Cerebellar nuclear complex (tissue), 1 donor: ENCODE results near the gene ZNF768.
"Not testable (repeated sequence)": the region's sequence is repeated elsewhere in the genome, so short reads cannot be mapped to it uniquely, and the experiment has no call there.

Source experiments
- DNase-seq, 2 experiments: peaks; one replicate each; lab custom pipeline; 2025; lab: John Stamatoyannopoulos, UW

Gene ZNF768

GRCh38 chr16:30555315-30556124 is 29.2 kb upstream of the ZNF768 start:
- no peak for DNase-seq

- DNase-seq: no peak
Measured at GRCh38 chr16:30554557-30555314, 28.4 kb upstream of the ZNF768 start.

GRCh38 chr16:30553393-30553899 is 27.1 kb upstream of the ZNF768 start:
- DNase-seq: no peak

- no peak for DNase-seq
Measured at GRCh38 chr16:30552956-30553355, 26.6 kb upstream of the ZNF768 start.

GRCh38 chr16:30551781-30552180 is 25.4 kb upstream of the ZNF768 start:
- DNase-seq: no peak

- DNase-seq: no peak
Measured at GRCh38 chr16:30548416-30549253, 22.3 kb upstream of the ZNF768 start.

GRCh38 chr16:30546115-30546514 is 19.7 kb upstream of the ZNF768 start:
- DNase-seq: no peak

- no peak for DNase-seq
Measured at GRCh38 chr16:30543067-30543466, 16.7 kb upstream of the ZNF768 start.

- DNase-seq: no peak
Measured at GRCh38 chr16:30541502-30542329, 15.3 kb upstream of the ZNF768 start.

GRCh38 chr16:30540916-30541464 is 14.6 kb upstream of the ZNF768 start:
- DNase-seq: not testable (repeated sequence)

- DNase-seq: not testable (repeated sequence)
Measured at GRCh38 chr16:30539986-30540526, 13.7 kb upstream of the ZNF768 start.

- no peak for DNase-seq
Measured at GRCh38 chr16:30539000-30539964, 12.9 kb upstream of the ZNF768 start.

- not testable (repeated sequence) for DNase-seq
Measured at GRCh38 chr16:30536391-30537024, 10.1 kb upstream of the ZNF768 start.

- no peak for DNase-seq
Measured at GRCh38 chr16:30535777-30536190, 9.4 kb upstream of the ZNF768 start.

GRCh38 chr16:30535106-30535776 is 8.9 kb upstream of the ZNF768 start:
- DNase-seq: no peak

GRCh38 chr16:30534368-30535105 is 8.2 kb upstream of the ZNF768 start, which contains the start of gene ZNF747:
Gene ZNF747 (minus strand): TSS chr16:30534858. CDS start chr16:30534679, 179 bp downstream.
- DNase-seq: peak; percentile 13 to 63

- DNase-seq: no peak
Measured at GRCh38 chr16:30533748-30534367, 7.5 kb upstream of the ZNF768 start.
